DOHH2 (cell line): ENCODE measurements around the gene JMJD8.

Experiments used
- H3F3A ChIP-seq: fragments of 200-600 bp; sonication (generic), shearing (Covaris generic); 2 replicates; pipeline ENCODE4 v1.6.0; 2016; ENCODE audit warnings: antibody characterized with exemption, mild to moderate bottlenecking; ENCODE audit not compliant: control insufficient read depth, insufficient read depth
- H3K27ac ChIP-seq: fragments of 200-600 bp; sonication (generic); 2 replicates; pipeline ENCODE4 v1.5.1; 2014; ENCODE audit warnings: low read depth, mild to moderate bottlenecking, low read length, moderate library complexity
- H3K27me3 ChIP-seq: fragments of 200-600 bp; sonication (generic); 2 replicates; pipeline ENCODE4 v1.6.1; 2014; ENCODE audit warnings: mild to moderate bottlenecking, low read length, mixed read lengths; ENCODE audit not compliant: control insufficient read depth
- H3K36me3 ChIP-seq: fragments of 200-600 bp; sonication (generic); 2 replicates; pipeline ENCODE4 v1.6.1; 2014; ENCODE audit warnings: mild to moderate bottlenecking, low read length, moderate library complexity, mixed read lengths; ENCODE audit not compliant: control insufficient read depth
- H3K4me1 ChIP-seq: fragments of 200-600 bp; sonication (generic); 2 replicates; pipeline ENCODE4 v1.6.1; 2014; ENCODE audit warnings: mild to moderate bottlenecking, low read length, mixed read lengths; ENCODE audit not compliant: control insufficient read depth
- H3K4me2 ChIP-seq: fragments of 200-600 bp; sonication (generic); 2 replicates; pipeline ENCODE4 v1.6.0; 2014; ENCODE audit warnings: mild to moderate bottlenecking, low read length, moderate library complexity
- H3K4me3 ChIP-seq: fragments of 200-600 bp; sonication (generic); 2 replicates; pipeline ENCODE4 v1.5.1; 2014; ENCODE audit warnings: mild to moderate bottlenecking, low read length, mixed read lengths
- H3K79me2 ChIP-seq: fragments of 200-600 bp; sonication (generic); 2 replicates; pipeline ENCODE4 v1.6.1; 2014; ENCODE audit warnings: mild to moderate bottlenecking, low read length, mixed read lengths; ENCODE audit not compliant: control insufficient read depth
- H3K9me2 ChIP-seq: fragments of 200-600 bp; sonication (generic); replicated peaks from 2 replicates; pipeline ENCODE4 v1.6.1; 2014; ENCODE audit warnings: mild to moderate bottlenecking, low read length, mixed read lengths; ENCODE audit not compliant: control insufficient read depth
- H3K9me3 ChIP-seq: fragments of 200-600 bp; sonication (generic); 2 replicates; pipeline ENCODE4 v1.6.1; 2014; ENCODE audit warnings: antibody characterized with exemption, low read length, mixed read lengths; ENCODE audit not compliant: control insufficient read depth, insufficient read depth
- H4K20me1 ChIP-seq: fragments of 200-600 bp; sonication (generic); 2 replicates; pipeline ENCODE4 v1.6.0; 2014; ENCODE audit warnings: low read depth, mild to moderate bottlenecking, antibody characterized with exemption, low read length, moderate library complexity; ENCODE audit not compliant: control insufficient read depth, insufficient read depth
- EZH2phosphoT487 ChIP-seq: fragments of 200-600 bp; sonication (generic); IDR thresholded peaks from 2 replicates; pipeline ENCODE4 v1.6.1; 2017; ENCODE audit warnings: borderline replicate concordance, mild to moderate bottlenecking, antibody characterized with exemption, low read length, moderate library complexity, mixed read lengths
- TF ChIP-seq, protein P1 (sequence below): fragments of 200-600 bp; sonication (generic); IDR thresholded peaks from one replicate; pipeline ENCODE4 v1.5.1; 2014; ENCODE audit warnings: antibody characterized with exemption, mild to moderate bottlenecking, low read depth, low read length; ENCODE audit not compliant: poor library complexity, severe bottlenecking

JMJD8 gene

DNA sequence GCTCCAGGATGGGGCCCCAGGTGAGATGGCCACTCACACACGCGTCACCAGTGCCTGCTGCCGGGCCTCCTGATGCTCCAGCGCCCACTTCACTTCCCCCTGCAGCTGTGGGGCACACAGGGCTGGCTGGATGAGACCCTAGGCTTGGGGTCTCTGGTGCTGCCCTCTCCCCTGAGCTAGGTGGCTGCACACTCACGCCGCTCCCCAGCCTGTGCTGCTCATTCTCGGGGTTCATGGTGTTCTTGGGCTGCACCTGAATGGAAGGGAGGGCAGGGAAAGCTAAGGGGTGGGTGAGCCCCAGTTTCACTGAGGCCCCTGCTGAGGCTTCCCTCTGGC, 40.9 kb upstream of the JMJD8 start:
- H3F3A ChIP-seq: peaks cover 10% of the 10 kb centered on the region; the same call in 1 of the 2 replicates
- H3K9me2 ChIP-seq: no peaks in the 10 kb centered on the region
- H3K9me3 ChIP-seq: no peaks in the 10 kb centered on the region
- H3K4me2 ChIP-seq: no peak overlapping the region
- 0 out of 2 replicates have a peak, but pooled peaks cover 3% of the 10 kb centered on the region for H4K20me1 ChIP-seq
- peaks cover 38% of the 10 kb centered on the region for H3K36me3 ChIP-seq
- H3K4me3 ChIP-seq: no peak overlapping the region
- no peak overlapping the region for H3K27ac ChIP-seq
- no peak for TF ChIP-seq EZH2phosphoT487
- TF ChIP-seq, protein P1, sequence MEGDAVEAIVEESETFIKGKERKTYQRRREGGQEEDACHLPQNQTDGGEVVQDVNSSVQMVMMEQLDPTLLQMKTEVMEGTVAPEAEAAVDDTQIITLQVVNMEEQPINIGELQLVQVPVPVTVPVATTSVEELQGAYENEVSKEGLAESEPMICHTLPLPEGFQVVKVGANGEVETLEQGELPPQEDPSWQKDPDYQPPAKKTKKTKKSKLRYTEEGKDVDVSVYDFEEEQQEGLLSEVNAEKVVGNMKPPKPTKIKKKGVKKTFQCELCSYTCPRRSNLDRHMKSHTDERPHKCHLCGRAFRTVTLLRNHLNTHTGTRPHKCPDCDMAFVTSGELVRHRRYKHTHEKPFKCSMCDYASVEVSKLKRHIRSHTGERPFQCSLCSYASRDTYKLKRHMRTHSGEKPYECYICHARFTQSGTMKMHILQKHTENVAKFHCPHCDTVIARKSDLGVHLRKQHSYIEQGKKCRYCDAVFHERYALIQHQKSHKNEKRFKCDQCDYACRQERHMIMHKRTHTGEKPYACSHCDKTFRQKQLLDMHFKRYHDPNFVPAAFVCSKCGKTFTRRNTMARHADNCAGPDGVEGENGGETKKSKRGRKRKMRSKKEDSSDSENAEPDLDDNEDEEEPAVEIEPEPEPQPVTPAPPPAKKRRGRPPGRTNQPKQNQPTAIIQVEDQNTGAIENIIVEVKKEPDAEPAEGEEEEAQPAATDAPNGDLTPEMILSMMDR: no peak
- peaks cover 56% of the 10 kb centered on the region for H3K4me1 ChIP-seq
- peaks cover 9% of the 10 kb centered on the region for H3K79me2 ChIP-seq
- H3K27me3 ChIP-seq: no peaks in the 10 kb centered on the region

DNA sequence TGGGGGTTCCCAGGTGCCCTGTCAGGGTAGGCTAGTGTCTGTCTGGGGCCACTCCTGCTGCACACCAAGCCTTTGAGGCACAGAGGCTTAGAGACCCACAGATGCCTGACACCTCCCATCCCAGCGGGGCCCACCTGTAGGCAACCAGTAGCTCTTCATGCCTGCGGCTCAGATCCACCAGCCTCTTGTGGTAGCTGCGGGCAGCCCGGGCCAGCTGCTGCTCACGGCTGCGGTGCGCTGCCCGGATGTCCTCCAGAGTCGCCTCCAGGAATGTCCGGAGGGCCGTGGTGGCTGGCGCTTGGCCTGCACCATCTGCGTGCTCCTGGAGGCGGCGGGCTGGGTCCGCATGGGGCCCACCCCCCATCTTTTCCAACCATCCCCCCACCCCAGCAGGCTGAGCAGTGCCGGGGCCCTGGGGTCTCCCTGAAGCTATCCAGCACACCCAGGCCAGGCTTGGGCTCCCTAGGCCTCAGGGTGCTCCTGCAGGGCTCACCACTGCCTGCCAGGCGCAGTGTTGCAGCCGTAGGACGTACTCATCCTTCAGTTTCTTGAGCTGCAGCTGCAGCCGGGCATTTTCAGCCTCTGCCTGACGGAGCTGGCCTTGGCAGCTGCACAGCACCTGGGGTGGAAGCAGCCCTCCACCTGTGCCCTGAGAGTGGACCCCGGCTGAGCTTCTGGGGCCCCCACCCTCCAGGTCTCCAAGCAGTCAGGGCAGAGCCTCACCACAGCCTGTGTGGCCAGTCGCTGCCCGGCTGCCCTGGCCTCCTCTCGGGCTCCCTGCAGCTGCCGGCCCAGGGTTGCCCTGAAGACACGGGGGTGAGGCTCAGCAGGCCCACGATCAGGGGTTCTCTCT, 40.3 kb upstream of the JMJD8 start:
- H3K36me3 ChIP-seq: peaks cover 32% of the 10 kb centered on the region
- peaks cover 12% of the 10 kb centered on the region; the same call in 1 of the 2 replicates for H3F3A ChIP-seq
- H3K9me2 ChIP-seq: no peaks in the 10 kb centered on the region
- no peak for TF ChIP-seq EZH2phosphoT487
- TF ChIP-seq, protein P1: no peak
- H3K4me2 ChIP-seq: peak overlapping the region; percentile 27; the same call in 1 of the 2 replicates
- H3K4me3 ChIP-seq: no peak overlapping the region
- H3K9me3 ChIP-seq: no peaks in the 10 kb centered on the region
- peaks cover 61% of the 10 kb centered on the region for H3K4me1 ChIP-seq
- H4K20me1 ChIP-seq: 0 out of 2 replicates have a peak, but pooled peaks cover 3% of the 10 kb centered on the region
- no peaks in the 10 kb centered on the region for H3K27me3 ChIP-seq
- H3K79me2 ChIP-seq: peaks cover 9% of the 10 kb centered on the region
- H3K27ac ChIP-seq: no peak overlapping the region

DNA sequence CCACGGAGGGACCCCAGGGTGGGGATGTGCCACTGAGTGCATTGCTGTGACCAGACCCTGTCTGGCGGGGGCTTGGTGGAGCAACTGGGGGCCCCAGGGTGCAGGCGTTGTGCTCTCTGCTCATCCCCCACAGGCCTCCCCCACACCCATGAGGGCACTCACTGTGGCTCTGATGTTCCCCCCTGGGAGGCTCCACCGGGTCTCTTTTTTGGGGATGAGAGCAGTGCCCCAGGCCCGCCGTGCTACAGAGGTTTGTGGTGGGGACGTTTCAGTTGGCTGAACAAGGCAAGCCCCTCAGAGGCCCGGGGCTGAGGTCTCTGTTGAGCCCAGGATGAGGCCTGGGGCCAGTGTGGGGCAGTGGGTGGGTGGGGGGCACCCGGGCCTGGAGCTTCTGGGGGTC, 39.6 kb upstream of the JMJD8 start:
- Histone ChIP-seq H3K4me3 (no peak overlapping the region), H4K20me1 (0 out of 2 replicates have a peak, but pooled peaks cover 3% of the 10 kb centered on the region), H3K4me1 (peaks cover 64% of the 10 kb centered on the region), H3K4me2 (peak overlapping the region; percentile 27), H3F3A (peaks cover 11% of the 10 kb centered on the region; the same call in 1 of the 2 replicates), H3K27me3 (no peaks in the 10 kb centered on the region), H3K27ac (no peak overlapping the region), H3K79me2 (peaks cover 9% of the 10 kb centered on the region), H3K9me2 (no peaks in the 10 kb centered on the region), H3K36me3 (peaks cover 26% of the 10 kb centered on the region), H3K9me3 (no peaks in the 10 kb centered on the region)
- no peak for TF ChIP-seq EZH2phosphoT487
- TF ChIP-seq, protein P1: no peak
